Measurements from ENCODE around the gene OGFOD1. TPM values are rescaled to one million over a fixed set of nuclear protein-coding genes. Genes with fewer than 3 reads are reported as not detected.

Gene OGFOD1
- total and polyA plus RNA-seq, 10 donors: 6.9 to 34.7 (median 23.9) TPM

DNA sequence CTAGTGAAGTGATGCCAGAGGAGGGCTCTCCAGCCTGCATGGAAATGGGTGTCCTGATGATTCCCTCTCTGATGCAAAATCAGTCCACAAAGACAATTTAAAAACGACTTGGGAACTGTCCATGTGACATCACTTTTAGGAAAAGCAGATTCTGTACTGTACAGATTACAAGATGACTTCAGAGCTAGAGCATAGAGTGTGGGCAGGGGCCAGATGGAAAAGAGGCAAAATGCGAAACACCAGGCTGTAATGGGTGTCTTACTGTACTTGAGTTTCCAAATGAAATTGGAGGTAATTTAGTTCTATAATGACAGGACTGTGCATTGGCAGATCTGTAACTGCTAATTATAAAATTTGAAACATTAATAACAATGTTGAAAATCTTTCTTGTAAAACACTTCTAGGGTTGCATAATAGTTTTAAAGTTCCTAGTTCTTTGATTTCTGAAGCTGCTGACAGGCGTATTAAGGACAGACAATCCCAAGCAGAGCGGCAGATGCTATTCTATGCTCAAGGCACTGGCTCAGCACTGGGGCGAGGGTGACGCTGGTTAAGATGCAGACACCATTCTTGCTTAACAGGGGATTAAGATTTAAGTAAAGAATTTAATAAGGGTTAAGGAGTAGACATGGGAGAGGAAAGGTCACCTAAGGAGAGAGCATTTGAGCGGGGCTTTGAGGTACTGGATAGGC, 29.6 kb downstream of the OGFOD1 start:
- WGBS, 5 donors: 86 to 90% (median 87%) methylated on average over 7 of the region's 7 CpGs
- no peak for DNase-seq
- Histone ChIP-seq H3K4me3 (no peak overlapping the region), H3K27ac (no peak overlapping the region), H3K27me3 (replicated peaks in 1 of 7) (no peaks in the 10 kb centered on the region), H3K36me3 (peaks cover 0 to 98% (median 53%) of the 10 kb centered on the region in 6 donors), H3K9me3 (no peaks in the 10 kb centered on the region), H3K4me1 (no peaks in the 10 kb centered on the region)
- TF ChIP-seq, protein P1, sequence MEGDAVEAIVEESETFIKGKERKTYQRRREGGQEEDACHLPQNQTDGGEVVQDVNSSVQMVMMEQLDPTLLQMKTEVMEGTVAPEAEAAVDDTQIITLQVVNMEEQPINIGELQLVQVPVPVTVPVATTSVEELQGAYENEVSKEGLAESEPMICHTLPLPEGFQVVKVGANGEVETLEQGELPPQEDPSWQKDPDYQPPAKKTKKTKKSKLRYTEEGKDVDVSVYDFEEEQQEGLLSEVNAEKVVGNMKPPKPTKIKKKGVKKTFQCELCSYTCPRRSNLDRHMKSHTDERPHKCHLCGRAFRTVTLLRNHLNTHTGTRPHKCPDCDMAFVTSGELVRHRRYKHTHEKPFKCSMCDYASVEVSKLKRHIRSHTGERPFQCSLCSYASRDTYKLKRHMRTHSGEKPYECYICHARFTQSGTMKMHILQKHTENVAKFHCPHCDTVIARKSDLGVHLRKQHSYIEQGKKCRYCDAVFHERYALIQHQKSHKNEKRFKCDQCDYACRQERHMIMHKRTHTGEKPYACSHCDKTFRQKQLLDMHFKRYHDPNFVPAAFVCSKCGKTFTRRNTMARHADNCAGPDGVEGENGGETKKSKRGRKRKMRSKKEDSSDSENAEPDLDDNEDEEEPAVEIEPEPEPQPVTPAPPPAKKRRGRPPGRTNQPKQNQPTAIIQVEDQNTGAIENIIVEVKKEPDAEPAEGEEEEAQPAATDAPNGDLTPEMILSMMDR (IDR thresholded peaks at IDR 0.05 in 8 of 11, conservative IDR thresholded peaks at IDR 0.05 in 3 of 11): no peak
- TF ChIP-seq POLR2A (IDR thresholded peaks at IDR 0.05) (no peak), POLR2AphosphoS5 (IDR thresholded peaks at IDR 0.05) (no peak)
- intact Hi-C loops (cut with DNase I; ENCODE audit: low total_unique reads): no loop called here

- no peak overlapping the region for H3K27ac ChIP-seq
- intact Hi-C loops (cut with DNase I; ENCODE audit: low total_unique reads): no loop called here
- H3K27me3 ChIP-seq (replicated peaks in 1 of 7): no peaks in the 10 kb centered on the region
- DNase-seq: no peak
- TF ChIP-seq, protein P1 (IDR thresholded peaks at IDR 0.05 in 8 of 11, conservative IDR thresholded peaks at IDR 0.05 in 3 of 11): no peak
- TF ChIP-seq POLR2AphosphoS5 (IDR thresholded peaks at IDR 0.05) (no peak), POLR2A (IDR thresholded peaks at IDR 0.05) (no peak)
- H3K9me3 ChIP-seq: no peaks in the 10 kb centered on the region
- peaks cover 0 to 98% (median 49%) of the 10 kb centered on the region in 6 donors for H3K36me3 ChIP-seq
- H3K4me1 ChIP-seq: no peaks in the 10 kb centered on the region
- no peak overlapping the region for H3K4me3 ChIP-seq
- WGBS, 5 donors: 93 to 100% (median 96%) methylated on average over 2 of the region's 2 CpGs
Observed at GRCh38 chr16:56481468-56482122, 30.2 kb downstream of the OGFOD1 start.

DNA sequence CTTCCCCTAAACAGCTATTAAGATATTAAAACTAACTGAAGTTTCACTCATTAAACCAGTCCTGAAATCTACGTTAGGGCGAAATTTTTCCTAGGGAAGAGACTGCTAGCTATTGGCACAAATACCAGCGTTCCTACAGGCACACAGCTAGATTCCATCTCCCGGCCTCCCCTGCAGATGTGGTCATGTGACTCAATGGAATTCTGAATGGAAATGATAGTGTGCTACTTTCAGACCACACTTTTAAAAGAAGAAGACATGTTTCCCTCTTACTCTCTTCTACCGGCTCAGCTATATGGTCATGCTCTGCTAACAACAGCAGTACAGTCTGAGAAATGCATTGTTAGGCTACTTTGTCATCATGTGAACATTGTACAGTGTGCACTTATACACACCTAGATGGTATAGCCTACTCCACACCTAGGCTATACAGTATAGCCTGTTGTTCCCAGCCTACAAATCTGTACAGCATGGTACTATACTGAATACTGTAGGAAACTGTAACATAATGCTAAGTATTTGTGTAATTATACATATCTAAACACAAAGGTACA, 31.4 kb downstream of the OGFOD1 start:
- H3K4me3 ChIP-seq: no peak overlapping the region
- WGBS, 5 donors: 88 to 97% (median 92%) methylated on average over 5 of the region's 5 CpGs
- peaks cover 0 to 90% (median 40%) of the 10 kb centered on the region in 6 donors for H3K36me3 ChIP-seq
- H3K27me3 ChIP-seq (replicated peaks in 1 of 7): no peaks in the 10 kb centered on the region
- H3K4me1 ChIP-seq: no peaks in the 10 kb centered on the region
- no peak for DNase-seq
- no peaks in the 10 kb centered on the region for H3K9me3 ChIP-seq
- TF ChIP-seq, protein P1 (IDR thresholded peaks at IDR 0.05 in 8 of 11, conservative IDR thresholded peaks at IDR 0.05 in 3 of 11): no peak
- TF ChIP-seq POLR2A (IDR thresholded peaks at IDR 0.05) (no peak), POLR2AphosphoS5 (IDR thresholded peaks at IDR 0.05) (no peak)
- no peak overlapping the region for H3K27ac ChIP-seq
- intact Hi-C loops (cut with DNase I; ENCODE audit: low total_unique reads): no loop called here

GRCh38 chr16:56483394-56483793, 32.0 kb downstream of the OGFOD1 start:
- no peak for TF ChIP-seq POLR2A (IDR thresholded peaks at IDR 0.05)
- TF ChIP-seq, protein P1 (IDR thresholded peaks at IDR 0.05 in 8 of 11, conservative IDR thresholded peaks at IDR 0.05 in 3 of 11): no peak
- TF ChIP-seq POLR2AphosphoS5 (IDR thresholded peaks at IDR 0.05): no peak
- intact Hi-C loops (cut with DNase I; ENCODE audit: low total_unique reads): no loop called here
- Histone ChIP-seq H3K27me3 (replicated peaks in 1 of 7) (no peaks in the 10 kb centered on the region), H3K4me3 (no peak overlapping the region), H3K27ac (no peak overlapping the region), H3K9me3 (no peaks in the 10 kb centered on the region), H3K36me3 (peaks cover 0 to 84% (median 36%) of the 10 kb centered on the region in 6 donors), H3K4me1 (no peaks in the 10 kb centered on the region)
- no peak for DNase-seq

Measured in spleen (tissue), 11 donors.